GM23338 (cell line): ENCODE results near the gene ICA1L. TPM values are rescaled to one million over a fixed set of nuclear protein-coding genes. Genes with fewer than 3 reads are reported as not detected.

Experiments
- ATAC-seq: fragments of 200-7000 bp; cut with Tn5 transposase; 3 replicates; pipeline ENCODE4 v1.9.1; 2020
- DNase-seq: peaks from one replicate; pipeline ENCODE4 v3.0.0-alpha.2; 2015; ENCODE audit warnings: low spot score
- H2AFZ ChIP-seq: fragments of 200-600 bp; sonication (generic); 2 replicates; pipeline ENCODE4 v1.8.0; 2016; ENCODE audit warnings: antibody characterized with exemption, mild to moderate bottlenecking, moderate library complexity
- H3F3A ChIP-seq: fragments of 200-600 bp; sonication (generic); replicated peaks from 2 replicates; pipeline ENCODE4 v1.8.0; 2017; ENCODE audit warnings: antibody characterized with exemption, mixed run types, low read depth
- H3K27ac ChIP-seq: fragments of 200-600 bp; sonication (generic); 2 replicates; pipeline ENCODE4 v1.6.1; 2016; ENCODE audit warnings: low read depth
- H3K27me3 ChIP-seq: fragments of 200-600 bp; sonication (generic); 2 replicates; pipeline ENCODE4 v1.8.0; 2016; ENCODE audit warnings: mild to moderate bottlenecking, mixed run types, moderate library complexity; ENCODE audit not compliant: insufficient read depth
- H3K36me3 ChIP-seq: fragments of 200-600 bp; sonication (generic); 2 replicates; pipeline ENCODE4 v1.8.0; 2016; ENCODE audit warnings: mild to moderate bottlenecking; ENCODE audit not compliant: insufficient read depth
- H3K4me1 ChIP-seq: fragments of 200-600 bp; sonication (generic); 2 replicates; pipeline ENCODE4 v1.8.0; 2016; ENCODE audit warnings: mild to moderate bottlenecking, moderate library complexity; ENCODE audit not compliant: insufficient read depth
- H3K4me2 ChIP-seq: fragments of 200-600 bp; sonication (generic); 2 replicates; pipeline ENCODE4 v1.7.1; 2017; ENCODE audit warnings: mixed run types
- H3K4me3 ChIP-seq: fragments of 200-600 bp; sonication (generic); 2 replicates; pipeline ENCODE4 v1.6.1; 2016; ENCODE audit warnings: mixed run types
- H3K79me2 ChIP-seq: fragments of 200-600 bp; sonication (generic); replicated peaks from 2 replicates; pipeline ENCODE4 v1.8.0; 2017; ENCODE audit warnings: mild to moderate bottlenecking; ENCODE audit not compliant: insufficient read depth
- H3K9me2 ChIP-seq: fragments of 200-600 bp; sonication (generic); 2 replicates; pipeline ENCODE4 v1.8.0; 2017; ENCODE audit not compliant: insufficient read depth
- H4K20me1 ChIP-seq: fragments of 200-600 bp; sonication (generic); replicated peaks from 2 replicates; pipeline ENCODE4 v1.8.0; 2017; ENCODE audit warnings: mild to moderate bottlenecking; ENCODE audit not compliant: insufficient read depth
- H3K27ac Mint-ChIP-seq: 2 replicates; pipeline ENCODE4 v1.8.0; 2020; ENCODE audit warnings: inconsistent platforms, mild to moderate bottlenecking, moderate library complexity, mixed read lengths
- H3K27me3 Mint-ChIP-seq: 3 replicates; pipeline ENCODE4 v1.8.0; 2022; ENCODE audit warnings: low read depth, mild to moderate bottlenecking, moderate library complexity, mixed read lengths, inconsistent platforms; ENCODE audit not compliant: insufficient read depth, poor library complexity
- H3K36me3 Mint-ChIP-seq: 3 replicates; pipeline ENCODE4 v1.8.0; 2021; ENCODE audit warnings: low read depth, mild to moderate bottlenecking, inconsistent platforms, moderate library complexity, mixed read lengths
- H3K4me1 Mint-ChIP-seq: 3 replicates; pipeline ENCODE4 v1.8.0; 2020; ENCODE audit warnings: mild to moderate bottlenecking, inconsistent platforms, mixed read lengths
- H3K4me3 Mint-ChIP-seq: 3 replicates; pipeline ENCODE4 v1.8.0; 2021; ENCODE audit warnings: moderate library complexity, mild to moderate bottlenecking, inconsistent platforms, mixed read lengths
- H3K9me3 Mint-ChIP-seq: 3 replicates; pipeline ENCODE4 v1.8.0; 2020; ENCODE audit warnings: moderate library complexity, mild to moderate bottlenecking, inconsistent platforms, mixed read lengths
- CREB1 ChIP-seq: fragments of 250-450 bp; sonication (Bioruptor Pico); IDR thresholded peaks from 2 replicates; pipeline ENCODE4 v1.5.0; 2020; ENCODE audit warnings: low read depth, mild to moderate bottlenecking, moderate library complexity
- CTCF ChIP-seq, 2 experiments: fragments of 200-600 bp in 1 of 2; sonication (generic) in 1 of 2; conservative IDR thresholded peaks; 2 replicates each; pipeline versions ENCODE4 v1.5.1 to v1.6.1; 2016 to 2017; ENCODE audit warnings: antibody characterized with exemption in 2 of 2, low read depth in 2 of 2, mild to moderate bottlenecking in 2 of 2, moderate library complexity in 1 of 2
- ETS1 ChIP-seq: IDR thresholded peaks from 2 replicates; pipeline ENCODE4 v1.6.1; 2016; ENCODE audit warnings: antibody characterized with exemption
- EZH2 ChIP-seq: fragments of 200-600 bp; sonication (generic); IDR thresholded peaks from one replicate; pipeline ENCODE4 v1.8.0; 2017; ENCODE audit warnings: antibody characterized with exemption, mild to moderate bottlenecking, low read depth; ENCODE audit not compliant: unreplicated experiment
- EZH2phosphoT487 ChIP-seq: fragments of 200-600 bp; sonication (generic); IDR thresholded peaks from one replicate; pipeline ENCODE4 v1.8.1; 2018; ENCODE audit warnings: antibody characterized with exemption; ENCODE audit not compliant: unreplicated experiment
- JUNB ChIP-seq: IDR thresholded peaks from one replicate; pipeline ENCODE4 v1.6.1; 2016; ENCODE audit warnings: antibody characterized with exemption; ENCODE audit not compliant: unreplicated experiment
- NANOG ChIP-seq: IDR thresholded peaks from 2 replicates; pipeline ENCODE4 v1.6.1; 2016; ENCODE audit warnings: antibody characterized with exemption, borderline replicate concordance
- REST ChIP-seq: IDR thresholded peaks from one replicate; pipeline ENCODE4 v1.6.1; 2018; ENCODE audit warnings: antibody characterized with exemption; ENCODE audit not compliant: unreplicated experiment
- ZNF114 ChIP-seq: fragments of 250-450 bp; sonication (Bioruptor Pico); IDR thresholded peaks from 2 replicates; pipeline ENCODE4 v1.5.0; 2020; ENCODE audit warnings: mild to moderate bottlenecking, moderate library complexity
- ZNF462 ChIP-seq: fragments of 250-450 bp; sonication (Bioruptor Pico); IDR thresholded peaks from 2 replicates; pipeline ENCODE4 v1.5.0; 2020; ENCODE audit warnings: mild to moderate bottlenecking, moderate library complexity
- polyA plus RNA-seq: library from polyadenylated mRNA; unstranded; fragments of >200 nt; fragmentation: Nextera tagmentation; extraction: Ambion mirVana; gene quantifications from 2 replicates; pipeline ENCODE4 v1.2.1, GENCODE V29; 2016
- total RNA-seq: library from RNA; depleted of rRNA; stranded (reverse); fragments of >200 nt; shearing (Covaris generic); gene quantifications from 2 replicates; pipeline ENCODE4 v1.2.3, GENCODE V29; 2014

ICA1L gene
- total and polyA plus RNA-seq, 2 experiments from 2014 or later = 1.6 to 7.2 TPM

- H3K4me3 Mint-ChIP-seq = no peak overlapping the region
- Histone ChIP-seq H2AFZ (no peak overlapping the region), H3K4me1 (no peaks in the 10 kb centered on the region), H3F3A (no peaks in the 10 kb centered on the region), H3K9me2 (no peaks in the 10 kb centered on the region), H3K4me2 (no peak overlapping the region), H4K20me1 (peaks cover 6% of the 10 kb centered on the region; the same call in 1 of the 2 replicates), H3K27ac (no peak overlapping the region), H3K4me3 (no peak overlapping the region), H3K27me3 (no peaks in the 10 kb centered on the region), H3K36me3 (peaks cover 5% of the 10 kb centered on the region), H3K79me2 (no peaks in the 10 kb centered on the region)
- H3K27me3 Mint-ChIP-seq = no peaks in the 10 kb centered on the region
- H3K36me3 Mint-ChIP-seq = peaks cover 19% of the 10 kb centered on the region; the same call in 2 of the 3 replicates
- no peak for ATAC-seq
- peaks cover 12% of the 10 kb centered on the region; the same call in 2 of the 3 replicates for H3K9me3 Mint-ChIP-seq
- TF ChIP-seq ZNF462 (no peak), NANOG (no peak), ZNF114 (CRISPR knock-in tag) (no peak), REST (no peak), EZH2phosphoT487 (no peak), ETS1 (no peak), CREB1 (CRISPR knock-in tag) (no peak), JUNB (no peak), CTCF (conservative IDR thresholded peaks at IDR 0.05; ENCODE audit: low read depth in 2 of 2) (no peak), EZH2 (no peak)
- DNase-seq = no peak
- no peaks in the 10 kb centered on the region for H3K4me1 Mint-ChIP-seq
- H3K27ac Mint-ChIP-seq = no peak overlapping the region
Observed at GRCh38 chr2:202752071-202752470, 119.5 kb downstream of the ICA1L start.
